Fibroblast of the conjunctiva (primary cell): Measurements from ENCODE around the gene GFM1.

Experiments used
- DNase-seq: peaks from one replicate; pipeline ENCODE4 v3.0.0-alpha.2; 2010; ENCODE audit warnings: low read depth

Gene GFM1

DNA sequence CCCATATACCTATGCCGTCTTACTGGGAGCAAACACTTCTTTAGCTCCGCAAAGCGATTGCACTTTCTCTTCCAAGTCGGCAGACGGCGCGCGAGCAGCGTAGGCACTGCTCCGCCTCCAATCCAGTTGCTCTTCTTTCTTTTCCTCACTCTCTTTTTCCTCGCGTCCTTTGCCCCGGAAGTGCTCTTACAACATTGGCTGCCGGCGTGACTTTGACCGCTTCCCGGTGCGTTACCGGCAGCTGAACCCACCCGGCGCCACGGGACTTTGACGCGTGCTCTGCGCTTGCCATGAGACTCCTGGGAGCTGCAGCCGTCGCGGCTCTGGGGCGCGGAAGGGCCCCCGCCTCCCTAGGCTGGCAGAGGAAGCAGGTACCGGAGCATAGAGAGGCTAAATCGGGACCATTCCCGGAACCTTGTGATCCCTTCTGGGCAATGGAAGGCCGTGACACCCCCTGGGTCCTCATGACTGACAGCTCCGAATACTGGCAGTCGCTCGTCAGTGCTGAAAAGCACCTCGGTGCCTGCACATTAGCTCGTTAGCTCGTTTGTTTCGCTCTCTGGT, at the start of gene GFM1:
Gene GFM1, plus strand, starts transcription at position 183 of the 564 bp plus-strand sequence. Its CDS starts 108 bp downstream, at position 291.
- DNase-seq: peak; percentile 91

DNA sequence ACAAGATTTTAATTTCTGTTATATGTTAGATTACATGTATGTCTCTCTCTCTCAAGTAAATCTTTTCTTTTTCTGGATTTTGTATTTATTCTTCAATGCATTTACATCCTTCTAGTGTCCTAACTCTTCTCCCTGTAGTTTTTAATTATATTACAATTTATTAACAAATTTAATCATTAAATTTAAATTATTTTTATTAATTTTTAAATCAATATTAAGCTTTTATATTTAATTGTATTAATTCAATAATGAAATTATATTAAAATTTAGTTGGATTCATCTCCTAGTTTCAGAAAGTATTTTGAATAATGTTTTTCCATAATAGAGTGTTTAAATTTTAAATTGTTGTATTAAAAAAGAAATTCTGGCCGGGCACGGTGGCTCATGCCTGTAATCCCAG, 43.5 kb upstream of the GFM1 start:
- no peak for DNase-seq

DNA sequence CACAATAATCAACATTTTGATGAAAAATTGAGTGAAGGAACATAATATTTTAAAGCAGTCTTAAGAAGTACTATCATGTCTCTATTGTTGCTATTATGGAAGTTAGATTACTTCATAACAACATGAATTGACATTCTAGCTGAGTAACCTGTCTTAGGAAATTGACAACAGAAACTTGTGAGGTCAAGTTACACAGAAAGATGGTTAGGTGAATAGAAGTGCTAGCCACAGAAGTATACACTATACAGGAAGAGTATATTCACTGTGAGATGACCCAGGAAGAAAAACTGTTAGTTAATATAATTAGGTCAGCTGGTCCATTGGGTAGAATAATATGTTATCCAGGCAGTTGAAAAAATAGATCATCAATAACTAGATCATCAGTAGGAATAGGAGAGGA, 42.1 kb upstream of the GFM1 start:
- DNase-seq: no peak

- DNase-seq: no peak
Observed at GRCh38 chr3:158617982-158618875, 26.1 kb upstream of the GFM1 start.

DNA sequence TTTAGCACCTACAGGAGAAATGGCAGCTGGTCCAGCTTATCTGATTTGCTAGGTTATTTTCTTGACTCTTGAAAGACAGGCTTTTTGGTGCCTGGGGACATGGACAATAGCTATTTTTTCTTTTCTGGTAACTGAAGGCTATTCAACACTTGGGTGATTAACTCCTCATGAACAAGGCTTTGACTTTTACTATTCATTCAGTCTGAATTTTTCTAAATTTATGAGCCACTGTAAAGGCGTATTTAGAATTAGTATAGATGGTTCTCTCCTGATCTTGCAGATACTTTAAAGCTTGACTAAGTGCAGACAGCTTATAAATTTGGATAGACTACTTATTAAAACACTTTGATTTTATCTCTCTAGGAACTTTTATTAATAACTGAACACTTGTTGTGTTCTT, 18.4 kb upstream of the GFM1 start:
- DNase-seq: no peak

DNA sequence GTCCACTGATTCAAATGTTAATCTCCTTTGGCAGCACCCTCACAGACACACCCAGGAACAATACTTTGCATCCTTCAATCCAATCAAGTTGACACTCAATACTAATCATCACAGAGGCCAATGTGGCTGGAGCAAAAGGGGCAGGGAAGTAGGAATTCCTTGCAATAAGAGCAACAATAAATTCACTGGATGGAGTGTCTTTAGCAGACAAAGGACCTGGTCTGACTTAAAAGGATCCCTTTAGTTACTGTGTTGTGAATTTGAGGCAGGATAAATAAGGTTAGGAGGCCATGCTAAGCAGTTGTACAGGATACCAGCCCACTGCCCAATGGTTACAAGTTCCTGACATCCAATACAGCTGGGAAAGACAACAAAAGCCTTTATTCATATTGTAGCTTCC, 12.3 kb upstream of the GFM1 start:
- no peak for DNase-seq

DNA sequence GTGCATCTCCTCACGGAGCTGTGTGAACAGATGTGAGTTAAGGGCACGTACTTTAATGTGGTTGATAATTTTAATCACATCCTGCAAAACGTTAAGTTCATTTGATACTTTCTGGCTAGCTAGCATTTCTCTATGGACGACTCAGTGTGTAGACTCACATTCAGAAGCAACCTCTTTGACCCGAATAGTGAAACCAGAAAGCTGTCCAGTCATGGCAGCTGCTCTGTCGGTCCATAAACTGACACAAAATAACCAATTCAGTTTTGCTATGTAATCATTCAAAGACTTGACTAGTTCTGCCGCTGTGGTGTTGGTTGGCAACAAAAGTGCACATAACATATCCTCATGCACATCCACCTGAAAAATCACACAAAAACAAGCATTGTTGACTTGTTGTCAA, 3.7 kb upstream of the GFM1 start:
- DNase-seq: no peak

- no peak for DNase-seq
Observed at GRCh38 chr3:158642005-158642404, 2.3 kb upstream of the GFM1 start.

- no peak for DNase-seq
Observed at GRCh38 chr3:158642474-158643210, 1.7 kb upstream of the GFM1 start.

DNA sequence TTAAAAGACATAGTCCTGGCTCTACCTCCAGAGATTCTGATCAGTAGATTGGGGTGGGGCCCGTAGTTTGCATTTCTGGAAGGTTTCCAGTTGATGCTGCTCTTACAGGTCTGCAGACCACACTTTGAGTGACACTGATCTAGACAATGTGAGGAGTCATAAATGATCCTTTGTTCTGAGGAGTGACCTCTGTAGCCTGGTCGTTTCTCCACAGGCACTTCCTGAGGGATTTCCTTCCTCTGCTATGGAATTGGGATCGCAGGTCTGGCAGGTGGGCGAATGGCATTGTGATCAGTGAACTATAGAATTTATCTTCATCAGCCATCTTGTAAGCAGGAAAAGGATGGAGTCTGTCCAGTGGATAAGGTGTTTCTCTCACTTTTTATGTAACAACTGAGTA, 5.5 kb downstream of the GFM1 start:
- DNase-seq: no peak

GRCh38 chr3:158651192-158651591, 6.9 kb downstream of the GFM1 start:
- DNase-seq: no peak

GRCh38 chr3:158652463-158652862, 8.1 kb downstream of the GFM1 start:
- DNase-seq: no peak

DNA sequence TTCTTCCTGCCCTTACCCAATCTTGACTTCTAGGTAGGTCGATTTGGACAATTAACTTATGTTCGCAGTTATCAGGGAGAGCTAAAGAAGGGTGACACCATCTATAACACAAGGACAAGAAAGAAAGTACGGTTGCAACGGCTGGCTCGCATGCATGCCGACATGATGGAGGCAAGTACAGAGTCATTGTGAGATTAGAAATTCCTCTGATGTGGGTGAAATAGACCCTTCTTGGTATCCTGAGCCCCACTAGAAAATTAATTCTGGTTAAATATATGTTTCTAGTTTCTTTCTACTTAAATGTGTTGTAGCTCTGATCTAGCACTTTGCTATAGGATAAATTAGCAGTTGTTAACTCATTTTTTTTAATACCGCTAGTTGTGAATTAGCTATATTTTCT, 14.6 kb downstream of the GFM1 start:
- no peak for DNase-seq

DNA sequence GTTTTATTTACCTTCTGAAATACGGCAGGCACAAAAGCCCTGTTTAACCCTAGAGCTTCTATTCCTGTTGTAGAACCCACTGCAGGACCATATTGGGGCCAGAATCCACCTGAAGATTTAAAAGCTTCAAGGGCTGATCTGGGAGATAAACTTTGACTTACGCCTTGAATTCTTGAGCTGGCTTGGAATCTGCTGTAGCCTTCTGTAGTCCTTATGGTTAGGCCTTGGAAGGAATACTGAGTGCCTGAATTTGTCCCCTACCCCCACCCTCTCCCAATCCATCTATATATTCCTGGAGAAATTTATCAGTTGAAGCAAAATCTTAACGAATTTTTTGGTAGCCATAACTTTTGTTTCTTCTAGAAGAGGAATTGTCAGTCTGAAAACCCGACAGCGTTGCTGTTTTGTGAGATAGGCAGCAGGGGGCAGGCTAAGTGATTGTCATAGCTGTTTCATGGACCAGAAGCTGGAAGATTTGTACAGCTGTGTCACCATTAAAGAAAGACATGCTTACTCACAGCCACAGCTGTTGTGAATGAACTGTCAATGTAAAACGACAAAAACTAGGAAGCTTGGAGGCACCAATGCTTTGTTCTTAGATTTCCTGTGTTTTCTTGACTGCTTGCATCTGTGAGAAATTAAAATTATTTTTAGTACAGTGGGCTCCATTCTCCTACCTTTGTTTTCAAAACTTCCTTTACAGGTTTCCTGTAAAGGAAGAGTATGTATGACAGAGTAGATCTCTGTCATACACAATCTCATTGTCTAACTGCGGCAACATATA, 15.3 kb downstream of the GFM1 start:
- DNase-seq: peak; percentile 61

DNA sequence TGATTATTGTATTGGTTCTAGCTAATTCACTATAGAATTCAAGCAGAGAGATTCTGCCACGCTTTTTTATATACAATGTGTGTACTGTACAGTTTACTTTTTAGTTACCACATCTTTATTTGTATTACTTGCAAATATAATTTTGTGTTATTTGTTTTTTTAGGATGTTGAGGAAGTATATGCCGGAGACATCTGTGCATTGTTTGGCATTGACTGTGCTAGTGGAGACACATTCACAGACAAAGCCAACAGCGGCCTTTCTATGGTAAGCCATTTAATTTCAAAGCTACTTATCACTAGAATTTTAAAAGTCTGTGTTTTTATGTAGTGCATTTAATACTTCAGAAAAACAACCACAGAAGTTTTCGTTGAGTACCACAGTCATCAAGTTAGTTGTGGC, 16.4 kb downstream of the GFM1 start:
- DNase-seq: no peak

DNA sequence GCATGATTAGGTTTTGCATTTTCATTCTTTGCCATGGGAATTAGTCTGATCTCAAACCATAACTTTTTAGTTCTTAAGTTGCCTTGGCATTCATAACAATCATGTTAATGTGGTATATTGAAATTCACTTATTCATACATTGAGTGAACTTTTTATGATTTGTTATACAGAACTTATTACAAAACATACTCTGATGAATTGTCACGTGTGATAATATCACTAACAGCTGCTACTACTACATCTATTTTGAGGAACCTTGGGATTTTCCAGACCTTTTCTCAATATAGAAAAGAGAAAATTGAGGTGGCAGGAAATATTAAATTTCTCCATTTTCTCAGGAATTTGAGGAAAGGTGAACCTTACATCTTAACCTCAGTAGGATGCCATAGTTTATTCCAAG, 18.9 kb downstream of the GFM1 start:
- no peak for DNase-seq

GRCh38 chr3:158663832-158664231, 19.5 kb downstream of the GFM1 start:
- no peak for DNase-seq

DNA sequence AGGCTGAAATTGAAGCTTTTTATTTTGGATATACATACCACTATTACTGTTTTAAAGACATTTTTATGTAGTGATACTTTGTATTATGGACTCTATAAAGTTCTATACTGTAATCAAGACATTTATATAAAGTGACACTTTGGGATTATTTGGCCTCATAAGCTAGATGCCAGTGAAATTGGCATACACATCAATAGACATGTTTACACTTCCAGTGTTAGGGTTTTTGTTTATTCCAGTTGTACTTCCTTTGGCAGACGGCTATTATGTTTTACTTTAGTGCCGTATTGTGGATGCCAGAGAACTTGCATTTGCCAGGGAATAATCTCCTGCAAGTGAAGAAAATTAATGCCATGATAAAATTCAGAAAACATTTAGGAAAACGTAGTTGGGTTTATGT, 22.1 kb downstream of the GFM1 start:
- DNase-seq: no peak

DNA sequence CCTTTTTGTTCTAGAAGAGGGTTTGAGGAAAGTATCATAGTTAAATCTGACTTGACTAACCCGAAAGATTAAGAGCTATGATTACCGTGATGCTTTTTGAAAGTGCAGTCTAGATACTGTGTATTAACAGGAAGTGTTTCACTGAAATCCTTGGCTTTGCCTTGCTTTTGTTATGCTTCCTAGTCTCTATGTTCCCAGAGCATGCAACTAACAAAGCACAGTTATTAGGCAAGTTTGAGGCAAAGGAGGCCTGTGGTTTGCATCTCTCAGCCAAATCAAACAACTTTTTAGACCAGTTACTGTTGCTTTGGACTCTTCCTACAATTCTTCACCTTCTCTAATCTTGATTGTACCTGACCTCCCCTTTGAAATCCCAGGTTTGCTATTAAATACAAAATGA, 24.2 kb downstream of the GFM1 start:
- DNase-seq: no peak

- no peak for DNase-seq
Observed at GRCh38 chr3:158671821-158672214, 27.5 kb downstream of the GFM1 start.

DNA sequence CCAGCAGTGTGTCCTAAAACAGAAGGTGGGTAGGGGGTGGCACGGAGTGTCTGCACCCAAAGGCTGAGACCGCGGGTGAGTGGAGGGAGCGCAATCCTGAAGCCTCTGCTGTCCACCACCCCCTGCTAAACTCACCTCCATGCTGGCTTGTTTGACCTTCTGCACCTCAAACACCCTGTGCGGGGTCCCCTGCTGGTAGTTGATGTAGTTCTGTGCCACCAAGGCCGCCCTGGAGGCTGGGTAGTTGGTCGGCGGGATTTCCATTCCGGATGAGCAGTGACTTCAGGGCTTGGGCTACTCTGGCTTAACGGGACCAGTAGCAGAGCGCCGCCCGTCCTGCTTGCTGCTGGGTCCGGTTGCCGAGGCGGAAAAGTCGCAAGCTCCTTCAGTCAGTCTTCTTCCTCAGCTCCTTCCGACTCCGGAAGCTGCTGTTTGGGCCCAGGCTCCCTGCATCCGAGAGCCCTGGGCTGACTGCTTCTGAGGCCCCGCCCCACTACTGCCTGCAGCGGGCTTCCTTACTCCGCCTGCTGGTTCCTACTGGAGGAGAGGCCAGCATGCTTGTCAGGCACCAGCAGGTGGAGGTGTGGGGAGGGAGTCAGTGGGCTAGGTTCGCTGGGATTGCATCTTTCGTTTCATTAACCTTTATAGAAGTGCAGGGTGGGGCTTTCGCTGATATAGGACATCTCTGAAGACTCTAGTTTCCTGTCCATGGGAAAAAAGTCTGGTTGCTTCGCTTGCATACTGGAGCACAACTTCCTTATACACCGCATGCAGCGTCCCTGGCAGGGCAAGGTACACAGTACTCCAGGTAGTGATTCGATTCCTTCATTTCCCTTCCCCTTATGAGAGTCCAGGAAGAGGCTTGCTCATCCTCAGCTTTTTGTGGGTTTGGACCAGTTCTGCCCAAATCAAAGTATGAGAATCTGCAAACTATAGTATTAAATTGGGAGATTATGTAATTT, 28.2 kb downstream of the GFM1 start, which contains the start of gene LXN:
Gene LXN, minus strand, starts transcription at position 434 of the 962 bp plus-strand sequence. Its CDS starts 170 bp downstream, at position 264.
- peak; percentile 72 for DNase-seq
